Rectal smooth muscle tissue (tissue), 1 donor: ENCODE results near the gene NR1D1.

Experiments used
- H3K27ac ChIP-seq: one replicate; pipeline ENCODE4 v1.7.0; 2013; ENCODE audit warnings: low read depth, low read length, inconsistent platforms
- H3K27me3 ChIP-seq: one replicate; pipeline ENCODE4 v1.7.0; 2013; ENCODE audit warnings: low read length; ENCODE audit not compliant: control insufficient read depth, insufficient read depth
- H3K36me3 ChIP-seq: one replicate; pipeline ENCODE4 v1.7.0; 2013; ENCODE audit warnings: low read length; ENCODE audit not compliant: control insufficient read depth, insufficient read depth
- H3K4me1 ChIP-seq: one replicate; pipeline ENCODE4 v1.7.0; 2013; ENCODE audit warnings: low read length; ENCODE audit not compliant: control insufficient read depth, insufficient read depth
- H3K4me3 ChIP-seq: one replicate; pipeline ENCODE4 v1.7.0; 2013; ENCODE audit warnings: low read length
- H3K9ac ChIP-seq: one replicate; pipeline ENCODE4 v1.7.0; 2013; ENCODE audit warnings: low read length

Gene NR1D1

DNA sequence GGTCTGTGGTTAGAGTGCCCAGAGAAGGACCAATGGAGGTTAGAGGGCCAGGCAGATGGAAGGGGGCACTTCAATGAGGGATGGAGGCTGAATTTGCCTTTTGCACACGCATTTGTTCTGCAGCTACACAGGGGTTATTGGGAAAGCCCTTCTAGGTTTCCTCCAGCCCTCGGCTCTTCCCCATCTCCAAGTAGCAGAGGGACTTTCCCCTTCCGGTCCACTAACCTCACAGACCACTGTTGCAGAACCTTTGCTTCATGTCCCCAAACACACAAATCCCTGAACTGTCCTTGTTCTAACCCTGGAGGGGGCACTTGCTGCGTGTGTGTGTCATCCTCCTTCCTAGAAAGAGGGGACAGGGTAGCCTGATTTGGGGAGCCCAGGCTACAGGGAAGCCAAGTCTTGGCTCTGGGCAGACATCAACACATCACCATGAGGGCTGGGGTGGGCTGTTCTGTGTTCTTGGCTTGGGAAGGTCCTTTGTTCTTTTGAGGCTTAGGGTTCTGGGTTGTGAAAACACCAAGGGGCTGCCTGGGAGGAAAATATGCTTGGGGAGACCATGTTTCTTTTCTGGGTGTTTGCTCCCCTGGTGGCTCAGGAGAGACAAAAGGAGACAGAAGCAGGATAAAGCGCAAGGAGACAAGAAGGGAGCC, 7.3 kb upstream of the NR1D1 start:
- H3K27ac ChIP-seq: peak overlapping the region; percentile 94

GRCh38 chr17:40106760-40107521, 6.6 kb upstream of the NR1D1 start:
- peak overlapping the region; percentile 46 for H3K4me3 ChIP-seq
- no peaks in the 10 kb centered on the region for H3K27me3 ChIP-seq
- no peaks in the 10 kb centered on the region for H3K36me3 ChIP-seq
- H3K27ac ChIP-seq: peak overlapping the region; percentile 94
- H3K9ac ChIP-seq: peak overlapping the region; percentile 25
- peaks cover 77% of the 10 kb centered on the region for H3K4me1 ChIP-seq

More for the DNA sequence above, 7.3 kb upstream of the NR1D1 start:
- Histone ChIP-seq H3K4me3 (peak overlapping the region; percentile 46), H3K36me3 (no peaks in the 10 kb centered on the region), H3K27me3 (no peaks in the 10 kb centered on the region), H3K4me1 (peaks cover 84% of the 10 kb centered on the region), H3K9ac (peak overlapping the region; percentile 26)

DNA sequence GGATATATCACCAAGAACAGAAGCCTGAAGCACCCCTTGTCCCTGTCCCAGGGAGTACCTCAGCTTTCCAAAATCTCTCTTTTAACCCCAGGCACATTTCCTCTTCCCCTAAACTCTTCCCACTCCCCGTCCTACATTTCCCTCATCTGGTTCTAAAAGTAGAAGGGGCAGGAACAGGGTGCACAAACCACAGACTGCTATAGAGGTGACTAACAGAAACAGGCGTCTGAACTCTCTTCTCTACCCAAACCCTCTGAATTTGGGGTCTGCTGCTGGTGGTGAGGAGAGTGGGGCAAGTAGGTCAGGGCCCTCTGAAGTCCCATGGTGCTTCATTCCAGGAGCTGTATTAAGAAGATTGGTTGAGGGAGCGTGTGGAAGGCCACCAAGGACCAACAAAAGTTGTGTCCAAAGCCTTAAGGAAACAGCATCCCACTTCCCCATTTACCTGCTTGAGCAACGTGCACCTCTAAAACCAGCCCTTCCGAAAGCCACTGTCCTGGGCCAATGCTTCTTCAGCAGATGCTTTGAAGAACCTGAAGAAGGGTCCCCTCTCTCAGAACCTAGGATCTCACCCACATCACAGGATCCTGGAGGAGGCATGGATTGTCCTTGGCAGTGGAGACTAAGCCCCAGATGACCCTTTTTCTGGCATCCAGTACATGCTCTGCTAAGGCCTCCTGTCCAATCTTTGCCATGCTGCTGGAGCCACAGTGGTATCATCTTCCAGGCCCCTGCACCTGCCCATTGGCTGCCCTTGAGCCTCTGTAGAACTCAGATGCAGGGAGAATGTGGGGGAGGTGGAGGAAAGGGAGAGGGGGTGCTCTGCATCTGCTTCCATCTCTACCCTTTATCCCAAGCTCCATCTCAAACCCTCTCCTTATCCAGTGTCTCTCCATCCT, 5.7 kb upstream of the NR1D1 start:
- Histone ChIP-seq H3K4me1 (peaks cover 74% of the 10 kb centered on the region), H3K36me3 (no peaks in the 10 kb centered on the region), H3K27me3 (no peaks in the 10 kb centered on the region), H3K27ac (peak overlapping the region; percentile 94), H3K9ac (peak overlapping the region; percentile 25), H3K4me3 (peak overlapping the region; percentile 32)

- H3K4me3 ChIP-seq: no peak overlapping the region
- peak overlapping the region; percentile 94 for H3K27ac ChIP-seq
- H3K9ac ChIP-seq: no peak overlapping the region
Measured at GRCh38 chr17:40104594-40105486, 4.5 kb upstream of the NR1D1 start.

DNA sequence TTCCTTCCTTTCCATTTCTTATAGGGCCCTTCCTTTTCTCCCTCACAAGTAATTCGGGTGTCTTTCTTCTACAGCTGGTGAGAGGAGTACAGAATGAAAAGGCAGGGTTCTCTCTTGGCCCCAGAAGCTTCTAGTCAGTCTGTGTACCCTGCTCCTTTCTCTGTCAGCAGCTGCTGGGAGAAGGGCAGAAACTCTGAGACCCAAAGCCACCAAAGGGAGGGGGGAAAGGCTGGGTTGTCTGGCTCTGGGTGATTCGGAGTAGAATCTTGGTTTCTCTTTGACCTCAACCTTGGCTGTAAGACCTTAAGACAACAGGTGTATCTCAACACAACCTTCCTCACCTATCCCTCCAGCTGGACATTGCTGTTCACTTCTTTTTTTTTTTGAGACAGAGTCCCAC, 3.3 kb upstream of the NR1D1 start:
- H3K27ac ChIP-seq: peak overlapping the region; percentile 64
- H3K4me1 ChIP-seq: peaks cover 56% of the 10 kb centered on the region
- H3K9ac ChIP-seq: no peak overlapping the region
- H3K36me3 ChIP-seq: no peaks in the 10 kb centered on the region
- H3K4me3 ChIP-seq: no peak overlapping the region
- H3K27me3 ChIP-seq: no peaks in the 10 kb centered on the region

More at GRCh38 chr17:40104594-40105486, 4.5 kb upstream of the NR1D1 start:
- Histone ChIP-seq H3K4me1 (peaks cover 65% of the 10 kb centered on the region), H3K27me3 (no peaks in the 10 kb centered on the region), H3K36me3 (no peaks in the 10 kb centered on the region)

GRCh38 chr17:40103071-40103661, 2.8 kb upstream of the NR1D1 start:
- H3K4me1 ChIP-seq: peaks cover 61% of the 10 kb centered on the region
- no peaks in the 10 kb centered on the region for H3K27me3 ChIP-seq
- peak overlapping the region; percentile 25 for H3K9ac ChIP-seq
- H3K27ac ChIP-seq: peak overlapping the region; percentile 64
- H3K36me3 ChIP-seq: no peaks in the 10 kb centered on the region
- peak overlapping the region; percentile 17 for H3K4me3 ChIP-seq

GRCh38 chr17:40101367-40102210, 1.2 kb upstream of the NR1D1 start:
- peaks cover 60% of the 10 kb centered on the region for H3K4me1 ChIP-seq
- H3K27ac ChIP-seq: peak overlapping the region; percentile 95
- H3K36me3 ChIP-seq: peaks cover 7% of the 10 kb centered on the region
- H3K9ac ChIP-seq: no peak overlapping the region
- H3K27me3 ChIP-seq: no peaks in the 10 kb centered on the region
- H3K4me3 ChIP-seq: peak overlapping the region; percentile 94

GRCh38 chr17:40100669-40101366, 429 bp upstream of the NR1D1 start:
- no peaks in the 10 kb centered on the region for H3K27me3 ChIP-seq
- peak overlapping the region; percentile 95 for H3K27ac ChIP-seq
- peaks cover 13% of the 10 kb centered on the region for H3K36me3 ChIP-seq
- H3K9ac ChIP-seq: peak overlapping the region; percentile 68
- H3K4me1 ChIP-seq: peaks cover 60% of the 10 kb centered on the region
- peak overlapping the region; percentile 94 for H3K4me3 ChIP-seq

DNA sequence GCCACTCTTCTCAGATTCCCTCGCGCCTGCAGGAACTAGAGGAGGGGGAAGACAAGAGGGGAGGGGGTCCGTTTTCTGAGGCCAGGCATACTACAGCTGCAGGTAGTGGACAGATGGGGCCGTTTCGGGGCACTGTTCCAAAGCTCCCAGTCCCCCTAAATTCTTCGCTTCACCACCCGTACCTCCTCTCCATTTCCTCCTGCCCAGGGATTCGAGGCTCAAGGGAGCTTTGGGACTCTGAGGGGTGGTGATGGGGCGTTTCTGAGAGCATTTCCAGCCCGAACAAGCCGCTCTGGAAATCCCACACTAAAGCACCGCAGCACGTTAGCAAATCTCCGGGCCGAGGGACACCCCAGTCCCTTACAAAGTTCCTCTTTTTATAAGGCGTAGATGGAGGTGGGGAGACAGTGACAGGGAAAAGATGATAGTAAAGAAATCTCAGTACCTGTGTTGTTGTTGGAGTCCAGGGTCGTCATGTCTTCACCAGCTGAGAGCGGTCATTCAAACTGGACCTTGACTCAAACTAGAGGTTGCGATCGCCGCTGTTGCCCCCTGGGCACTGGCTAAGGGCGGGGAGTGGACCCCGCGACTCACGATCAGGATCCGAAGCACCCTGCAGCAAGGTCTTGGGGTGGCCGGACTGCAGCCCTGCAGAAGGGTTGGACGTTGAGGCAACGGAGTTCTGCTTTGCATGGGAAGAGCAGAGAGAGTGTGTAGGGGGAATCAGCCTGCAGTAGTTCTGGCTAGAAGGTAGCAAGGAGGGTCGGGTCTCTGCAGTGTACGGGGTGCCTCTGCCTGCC, 570 bp downstream of the NR1D1 start:
- Histone ChIP-seq H3K4me1 (peaks cover 59% of the 10 kb centered on the region), H3K27ac (peak overlapping the region; percentile 95), H3K4me3 (peak overlapping the region; percentile 94), H3K36me3 (peaks cover 21% of the 10 kb centered on the region), H3K27me3 (no peaks in the 10 kb centered on the region), H3K9ac (peak overlapping the region; percentile 82)
